Skin of body (tissue), 2 donors: ENCODE results near the gene GALNT8. TPM values are rescaled to one million over a fixed set of nuclear protein-coding genes. Genes with fewer than 3 reads are reported as not detected.
A peak's percentile ranks its signal among the peaks of the same experiment; 100 is the strongest.

Experiments used
- DNase-seq: peaks from one replicate; lab custom pipeline; 2025; lab: John Stamatoyannopoulos, UW
- total RNA-seq: library from RNA; depleted of rRNA; stranded (reverse); fragments of >200 nt; gene quantifications from one replicate; pipeline ENCODE4 v1.2.3, GENCODE V29; 2014

Gene GALNT8
- total RNA-seq, 1 donor from 2014 or later: 2.7 TPM

DNA sequence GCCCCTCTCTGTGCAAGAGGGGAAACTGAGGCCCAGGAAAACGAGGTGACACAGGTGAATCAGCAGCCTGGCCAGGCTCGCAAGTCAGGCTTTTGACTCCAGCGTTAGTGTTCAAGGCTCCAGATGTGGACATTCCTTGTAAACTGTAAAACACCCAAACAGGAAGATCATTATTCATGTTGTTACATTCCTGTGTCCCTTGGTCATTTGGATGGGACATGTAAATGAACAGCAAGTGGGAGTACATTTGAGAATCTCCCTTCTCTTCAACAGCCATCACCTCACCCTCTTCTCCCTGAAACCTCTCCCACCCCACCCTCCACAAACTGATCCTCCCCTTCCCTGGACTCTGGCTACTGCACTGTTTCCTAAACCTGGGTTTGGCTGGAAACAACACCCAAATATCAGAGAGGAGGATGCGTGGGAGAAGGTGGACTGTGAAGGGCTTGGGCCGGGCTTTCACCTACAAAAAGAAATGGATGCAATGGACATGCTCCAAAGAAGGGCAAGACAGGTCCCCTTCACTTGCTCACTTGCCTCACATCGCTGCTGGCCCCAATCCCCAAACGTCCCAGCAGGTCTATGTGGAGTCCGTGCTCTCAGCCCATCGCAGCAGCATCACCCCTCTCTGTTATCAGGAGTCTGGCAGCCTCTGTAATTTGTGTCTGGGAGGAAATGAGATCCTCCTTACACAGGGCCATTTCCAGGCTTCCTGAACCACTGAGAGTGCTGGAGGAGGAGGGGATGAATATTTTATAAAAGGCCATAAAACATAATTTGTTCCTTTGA, 76.7 kb downstream of the GALNT8 start:
- DNase-seq: no peak

DNA sequence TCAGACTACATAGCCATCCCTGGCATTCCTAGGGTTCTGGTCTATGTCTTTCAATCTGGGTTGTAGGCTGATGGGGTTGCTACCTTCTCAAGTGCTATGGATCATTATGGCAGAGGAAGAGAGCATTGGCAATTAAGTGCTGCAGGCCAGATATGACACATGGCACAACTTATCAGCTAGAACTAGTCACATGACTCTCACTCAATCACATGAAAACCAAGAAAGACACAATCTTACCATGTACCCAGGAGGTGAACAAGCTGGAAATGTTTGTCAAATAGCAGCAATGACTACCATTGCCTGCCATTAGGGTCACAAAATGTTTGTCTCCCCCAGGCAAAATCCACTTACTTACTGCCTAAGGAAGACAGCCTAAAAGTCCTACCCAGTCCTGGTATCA, 80.4 kb downstream of the GALNT8 start:
- no peak for DNase-seq

DNA sequence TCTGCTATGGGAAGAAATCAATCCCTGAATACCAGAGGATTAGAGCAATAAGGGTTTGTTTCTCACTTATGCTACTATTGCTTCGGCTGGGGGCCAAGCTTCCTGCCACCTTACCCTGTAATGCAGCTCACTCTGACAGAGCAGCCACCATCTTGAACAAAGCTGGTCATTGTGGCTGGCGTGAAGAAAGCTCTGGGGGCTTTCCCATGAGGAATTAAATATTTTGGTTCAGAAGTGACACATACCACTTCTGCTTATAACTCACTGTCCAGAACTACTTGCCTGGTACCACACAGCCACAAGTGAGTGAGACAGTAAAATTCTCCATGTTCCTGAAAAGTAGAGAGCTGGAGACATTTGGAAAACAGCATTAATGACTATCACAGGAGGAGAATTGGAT, 82.6 kb downstream of the GALNT8 start:
- DNase-seq: no peak

GRCh38 chr12:4806439-4807115, 86.4 kb downstream of the GALNT8 start:
- no peak for DNase-seq

DNA sequence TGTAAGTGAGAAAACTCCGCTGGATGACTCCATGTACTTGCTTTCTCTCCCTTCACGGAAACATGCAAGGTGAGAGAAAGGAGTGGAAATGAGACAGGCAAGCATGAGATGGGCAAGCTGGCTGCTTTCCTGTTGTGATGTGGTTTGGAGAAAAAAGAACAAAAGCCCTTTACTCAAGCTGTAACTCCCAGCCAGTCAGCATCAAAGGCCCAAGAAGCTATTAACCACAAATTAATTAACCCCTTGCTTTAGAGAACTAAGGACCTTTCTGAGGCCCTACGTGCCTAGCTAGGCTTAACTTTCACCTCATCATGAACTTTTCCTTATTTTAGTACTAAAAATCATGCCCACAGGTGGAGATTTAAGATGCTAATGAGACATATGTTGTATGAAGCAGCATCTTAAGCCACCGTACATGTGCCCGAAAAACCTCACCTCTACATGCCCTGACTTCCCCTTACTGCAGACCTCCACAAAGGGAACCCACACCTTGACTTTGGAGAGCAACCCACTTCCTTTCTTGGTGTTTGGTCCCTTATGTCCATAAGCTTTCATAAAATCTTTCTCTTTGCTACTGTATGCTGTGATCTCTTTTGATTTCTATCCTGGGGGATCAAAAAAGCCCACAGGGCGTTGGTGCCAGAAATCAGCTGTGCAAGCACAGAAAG, 87.0 kb downstream of the GALNT8 start:
- DNase-seq: no peak

- no peak for DNase-seq
Measured at GRCh38 chr12:4807813-4808212, 87.6 kb downstream of the GALNT8 start.

DNA sequence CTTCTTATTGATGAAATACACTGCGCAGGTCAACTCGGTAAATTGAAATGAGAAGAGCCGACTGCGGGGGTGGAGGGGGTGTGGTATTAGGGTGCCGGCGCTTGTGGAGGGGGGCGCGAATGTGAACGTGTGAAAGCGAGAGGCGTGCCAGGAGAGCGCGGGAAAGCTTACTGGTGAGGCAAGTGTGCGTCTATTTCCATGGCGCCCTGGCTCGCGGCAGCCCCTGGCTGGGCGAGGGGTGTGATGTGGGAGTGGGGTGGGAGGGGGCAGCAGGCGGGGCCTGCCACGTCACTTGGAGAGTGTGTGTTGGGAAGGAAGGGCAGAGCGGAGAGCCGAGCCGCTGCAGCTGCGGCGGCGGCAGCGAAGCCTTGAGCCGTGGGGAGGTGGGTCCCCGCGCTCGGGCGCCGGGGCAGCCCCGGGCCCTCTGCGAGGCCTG, 88.8 kb downstream of the GALNT8 start:
- peak; percentile 27 for DNase-seq

- DNase-seq: no peak
Measured at GRCh38 chr12:4809449-4810218, 89.4 kb downstream of the GALNT8 start.

GRCh38 chr12:4810219-4810671, 90.0 kb downstream of the GALNT8 start:
- DNase-seq: no peak

DNA sequence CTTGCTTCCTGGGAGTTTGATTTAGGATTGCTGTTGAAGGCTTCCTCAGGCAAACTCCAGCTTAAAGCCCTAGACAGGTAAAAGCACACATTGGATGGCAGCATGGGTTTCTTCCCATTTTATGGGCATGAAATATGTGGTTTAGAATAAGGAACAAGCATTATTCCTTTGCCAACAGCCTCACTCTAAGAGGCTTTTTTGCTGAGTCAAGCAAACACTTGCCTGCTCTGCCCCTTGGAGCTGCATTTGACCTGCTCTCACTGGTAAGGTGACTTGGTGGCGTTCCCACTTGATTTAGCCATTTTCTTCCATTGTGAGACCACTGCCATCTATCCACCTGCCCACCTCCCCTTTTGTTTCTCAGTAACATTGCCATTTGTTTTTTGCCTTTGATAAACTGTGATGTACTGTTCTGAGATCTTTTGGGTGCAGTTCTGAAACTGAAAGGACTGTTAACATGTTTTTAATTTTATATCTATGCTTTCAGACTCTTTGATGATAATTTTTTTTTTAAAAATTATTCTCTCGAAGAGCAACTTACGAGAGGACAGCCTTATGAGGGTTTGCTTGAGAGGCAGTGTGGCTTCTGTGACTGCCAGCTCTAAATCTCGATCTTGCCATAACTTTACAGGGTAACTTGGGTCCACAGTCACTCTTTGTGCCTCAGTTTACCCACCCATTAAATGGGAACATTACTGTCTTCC, 92.6 kb downstream of the GALNT8 start:
- DNase-seq: no peak

GRCh38 chr12:4813741-4814140, 93.5 kb downstream of the GALNT8 start:
- DNase-seq: no peak

- DNase-seq: no peak
Measured at GRCh38 chr12:4814485-4814884, 94.3 kb downstream of the GALNT8 start.

GRCh38 chr12:4816744-4817525, 96.7 kb downstream of the GALNT8 start:
- no peak for DNase-seq

GRCh38 chr12:4817880-4818279, 97.7 kb downstream of the GALNT8 start:
- DNase-seq: no peak

DNA sequence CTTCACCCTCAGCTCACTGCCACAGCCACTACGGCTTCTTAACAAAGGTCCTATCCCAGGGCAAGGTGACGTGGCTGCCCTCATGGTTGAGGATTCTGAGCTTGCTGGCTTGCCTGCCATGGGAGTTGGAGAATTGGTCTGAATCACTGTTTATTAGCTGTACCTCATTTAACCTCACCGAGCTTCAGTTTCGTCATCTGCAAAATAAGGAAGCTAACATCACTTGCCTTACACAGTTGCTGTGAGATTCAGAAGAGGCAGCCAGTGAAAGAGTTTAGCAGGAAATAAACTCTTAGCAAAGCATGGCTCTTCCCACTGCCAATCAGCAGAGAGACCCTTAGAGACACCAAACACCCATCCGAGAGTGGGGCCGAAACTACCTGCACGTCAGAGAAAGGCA, 99.5 kb downstream of the GALNT8 start:
- DNase-seq: no peak

- no peak for DNase-seq
Measured at GRCh38 chr12:4820971-4821370, 100.8 kb downstream of the GALNT8 start.
